NCI-H526 (cell line): ENCODE data around the gene CYP27B1.

Experiments
- DNase-seq, 2 experiments: peaks; one replicate each; lab custom pipeline; 2025; lab: John Stamatoyannopoulos, UW

CYP27B1 gene, protein sequence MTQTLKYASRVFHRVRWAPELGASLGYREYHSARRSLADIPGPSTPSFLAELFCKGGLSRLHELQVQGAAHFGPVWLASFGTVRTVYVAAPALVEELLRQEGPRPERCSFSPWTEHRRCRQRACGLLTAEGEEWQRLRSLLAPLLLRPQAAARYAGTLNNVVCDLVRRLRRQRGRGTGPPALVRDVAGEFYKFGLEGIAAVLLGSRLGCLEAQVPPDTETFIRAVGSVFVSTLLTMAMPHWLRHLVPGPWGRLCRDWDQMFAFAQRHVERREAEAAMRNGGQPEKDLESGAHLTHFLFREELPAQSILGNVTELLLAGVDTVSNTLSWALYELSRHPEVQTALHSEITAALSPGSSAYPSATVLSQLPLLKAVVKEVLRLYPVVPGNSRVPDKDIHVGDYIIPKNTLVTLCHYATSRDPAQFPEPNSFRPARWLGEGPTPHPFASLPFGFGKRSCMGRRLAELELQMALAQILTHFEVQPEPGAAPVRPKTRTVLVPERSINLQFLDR

DNA sequence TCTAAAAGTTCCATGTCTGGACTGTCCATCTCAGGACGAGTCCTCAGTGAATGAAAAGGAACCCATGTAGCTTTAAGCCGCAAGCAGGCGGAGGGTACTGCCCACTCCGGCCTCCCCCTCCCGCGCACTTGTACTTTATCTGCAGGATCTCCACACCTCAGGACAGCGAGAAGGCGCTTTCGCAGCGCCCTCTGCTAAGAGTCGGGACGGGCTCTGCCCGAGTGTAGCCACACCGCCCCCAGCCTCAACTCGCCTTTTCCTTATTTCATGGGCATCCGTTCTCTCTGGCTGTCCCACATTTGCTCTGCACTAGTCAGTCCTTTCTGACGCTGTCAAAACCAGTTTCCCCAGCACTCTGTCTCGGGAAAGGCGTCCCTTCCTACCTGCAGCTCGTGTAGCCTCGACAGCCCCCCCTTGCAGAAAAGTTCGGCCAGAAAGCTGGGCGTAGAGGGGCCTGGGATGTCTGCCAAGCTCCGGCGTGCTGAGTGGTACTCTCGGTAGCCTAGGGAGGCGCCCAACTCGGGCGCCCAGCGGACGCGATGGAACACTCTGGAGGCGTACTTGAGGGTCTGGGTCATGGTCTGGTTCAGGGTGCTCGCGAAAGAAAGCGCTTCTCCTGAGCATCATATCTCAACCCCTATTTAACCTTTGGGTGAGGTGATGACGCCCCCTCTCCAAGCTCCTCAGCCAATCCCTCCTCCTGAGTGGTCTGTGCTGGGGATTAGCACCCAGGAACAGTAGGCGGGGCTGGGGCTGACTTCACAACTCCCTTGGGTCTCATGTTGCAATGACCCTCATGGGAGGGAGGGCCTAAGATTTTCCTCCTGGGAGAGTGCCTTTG lies at the start of gene CYP27B1:
TSS of gene CYP27B1 (minus strand) at position 615 of the 841 bp plus-strand sequence. CDS start at position 578, 37 bp downstream.
- DNase-seq: peak; percentile 18 to 28

DNA sequence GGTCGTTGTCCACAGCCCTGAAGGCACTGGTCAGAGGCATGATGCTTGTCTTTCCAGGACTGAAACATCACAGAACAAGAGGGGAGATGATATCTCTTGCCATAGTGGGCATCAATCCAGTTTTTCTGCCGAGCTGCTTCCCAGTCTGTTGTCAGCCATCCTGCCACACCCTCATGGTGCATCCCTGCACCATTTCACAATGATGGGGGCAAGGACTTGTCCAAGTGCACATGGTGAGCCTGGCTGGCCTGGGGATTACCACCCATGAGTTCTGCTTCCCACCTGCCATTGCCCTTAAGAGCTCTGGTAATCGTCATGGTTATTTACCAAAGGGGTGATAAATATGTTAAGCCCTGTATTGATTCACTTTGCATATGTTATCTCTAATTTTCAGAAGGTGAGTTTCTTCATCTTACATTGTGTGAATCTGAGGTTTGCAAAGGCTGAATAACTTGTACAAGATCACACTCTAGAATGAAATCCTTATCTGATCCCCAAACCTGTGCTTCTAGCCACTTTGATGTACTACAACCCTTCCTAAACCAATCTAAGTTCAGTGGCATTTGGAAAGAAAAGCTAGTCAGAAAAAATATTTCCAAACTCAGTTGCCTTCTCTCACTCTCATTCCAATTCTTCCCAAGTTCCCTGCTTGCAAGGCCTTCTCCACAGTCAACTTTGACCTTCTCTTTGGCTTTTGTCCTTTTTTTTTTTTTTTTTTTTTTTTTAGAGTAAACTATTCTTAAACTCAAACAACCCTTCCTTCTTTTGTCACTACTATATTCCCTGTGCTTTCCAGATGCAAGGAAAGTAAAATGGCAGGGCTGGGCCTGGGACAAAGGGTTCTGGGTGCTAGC lies 49.4 kb upstream of the CYP27B1 start:
- no peak for DNase-seq

GRCh38 chr12:57815177-57816000 lies 48.5 kb upstream of the CYP27B1 start:
- DNase-seq: peak; percentile 13 to 23

DNA sequence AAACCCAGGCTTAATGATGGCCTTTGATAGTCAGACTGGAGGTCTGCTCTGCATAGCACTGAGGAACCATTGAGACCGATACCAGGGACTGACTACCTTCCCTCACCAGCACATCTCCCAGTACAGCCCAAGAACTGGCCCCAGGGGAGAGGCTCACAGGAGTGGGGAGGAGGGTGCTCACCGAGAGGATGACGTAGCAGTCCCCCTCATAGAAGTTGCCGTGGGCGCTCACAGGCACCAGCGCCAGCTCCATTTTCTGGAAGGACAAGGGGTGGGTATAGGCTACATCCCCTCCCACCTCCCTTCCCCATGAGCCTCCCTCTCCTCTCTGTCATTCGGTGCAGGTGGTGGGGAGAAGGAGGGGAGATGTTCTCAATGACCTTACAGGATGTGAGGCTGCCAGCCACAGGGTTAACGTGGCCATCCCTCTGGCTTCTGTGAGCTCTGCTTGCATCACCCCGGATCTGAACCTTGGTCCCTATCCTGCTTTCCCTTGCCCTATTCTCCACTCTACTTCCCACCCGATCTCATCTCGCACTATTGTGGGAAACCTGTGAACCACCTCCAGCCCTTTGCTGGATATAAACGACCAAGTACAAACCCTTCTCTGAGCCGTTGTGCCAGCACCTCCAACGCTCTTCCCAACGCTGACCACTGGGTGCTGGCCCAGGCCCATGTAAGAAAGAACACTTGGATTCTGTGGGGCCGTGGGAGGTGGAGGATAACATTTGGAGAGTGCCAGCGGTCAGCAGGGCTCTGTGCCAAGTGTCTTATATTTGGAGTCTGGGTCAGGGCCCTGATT lies 47.3 kb upstream of the CYP27B1 start:
- no peak for DNase-seq

DNA sequence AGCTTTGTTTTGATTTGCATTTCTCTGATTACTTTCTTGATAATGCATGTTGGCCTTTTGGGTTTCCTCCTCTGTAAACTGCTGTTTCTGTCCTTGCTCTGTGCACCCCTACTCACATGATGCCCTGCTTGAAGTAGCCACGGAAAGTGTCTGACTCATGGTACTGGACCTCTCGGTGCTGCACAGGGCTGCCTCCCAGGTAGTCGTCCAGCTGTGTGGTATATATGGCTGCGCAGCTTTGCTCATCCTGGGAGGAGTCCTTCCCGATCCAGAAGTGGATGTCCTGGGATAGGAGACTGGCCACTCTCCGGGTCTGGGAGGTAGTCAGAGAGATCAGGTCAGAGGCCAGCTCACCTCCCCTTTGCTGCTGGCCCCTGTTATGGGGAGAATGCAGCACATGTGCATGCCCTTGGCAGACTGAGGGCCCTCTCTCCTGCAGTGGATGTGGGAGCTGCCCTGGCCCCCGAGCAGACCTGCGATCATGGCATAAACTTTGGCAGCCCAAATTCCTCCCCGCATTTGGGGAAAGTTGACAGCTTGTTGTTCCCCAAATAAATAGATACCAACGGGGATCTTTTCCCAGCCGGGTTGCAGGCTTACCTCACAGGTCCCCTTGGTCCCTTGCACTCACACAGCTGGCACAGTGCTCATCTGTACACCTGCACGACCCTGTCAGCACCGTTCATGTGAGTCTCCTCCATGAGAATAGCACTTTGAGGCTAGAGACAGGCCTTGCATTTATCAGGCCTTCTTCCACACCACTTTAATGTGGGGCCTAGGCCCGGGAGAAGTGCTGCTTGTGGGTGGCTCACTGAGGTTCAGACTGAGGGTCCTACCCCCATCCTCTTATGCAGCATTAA lies 46.5 kb upstream of the CYP27B1 start:
- peak in 1 of 2 experiments; percentile 19 for DNase-seq

DNA sequence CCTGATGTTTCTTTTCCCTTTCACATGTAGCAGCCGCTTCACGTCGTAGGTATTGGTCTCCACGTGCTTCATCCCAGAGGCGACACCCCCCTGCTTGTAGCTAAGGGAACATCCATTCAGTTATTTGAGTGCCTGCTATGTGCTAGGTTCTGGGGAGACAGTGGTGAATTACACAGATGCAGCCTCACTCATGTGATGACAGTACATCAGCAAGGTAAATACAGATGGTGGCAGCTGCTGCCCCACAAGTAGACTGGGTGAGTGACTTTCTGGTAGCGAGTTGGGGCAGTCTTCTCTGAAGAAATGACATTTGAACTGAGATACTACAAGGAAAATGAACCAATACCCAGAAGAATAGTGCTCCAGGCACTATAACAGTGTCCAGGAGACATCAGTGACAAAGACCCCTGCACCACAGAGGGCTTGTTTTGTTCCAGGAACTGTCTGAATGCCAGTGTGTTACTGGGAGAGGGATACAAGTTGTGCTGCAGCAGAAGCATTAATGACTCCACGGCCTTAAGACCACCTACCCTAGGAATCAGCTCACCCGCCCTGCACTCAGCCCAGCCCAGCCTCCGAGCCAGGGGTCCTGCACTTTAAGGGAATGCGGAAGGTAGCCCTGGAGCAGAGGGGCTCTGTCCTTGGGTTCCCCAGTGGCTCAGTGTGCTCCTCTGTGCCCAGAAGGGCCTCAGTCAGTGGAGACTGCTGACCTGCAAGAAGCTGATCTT lies 44.3 kb upstream of the CYP27B1 start:
- DNase-seq: no peak

DNA sequence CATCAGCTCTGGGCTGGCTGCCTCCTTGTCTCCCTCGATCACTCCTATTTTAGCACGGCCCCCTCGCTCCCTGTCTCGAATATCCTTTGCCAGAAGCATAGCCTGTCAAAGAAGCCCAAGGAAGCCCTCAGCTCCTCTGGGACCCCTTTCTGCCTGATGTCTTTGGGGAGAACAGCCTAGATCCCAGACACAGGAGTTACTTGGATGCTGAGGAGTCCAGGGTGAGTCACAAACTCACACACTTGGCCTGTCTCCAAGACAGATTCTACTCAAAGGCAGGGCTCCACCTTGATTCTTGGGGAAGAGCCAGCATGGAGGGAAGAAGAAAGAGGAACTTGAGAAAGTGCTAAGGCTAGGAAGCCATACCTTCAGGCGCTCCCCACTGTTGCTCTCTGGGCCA lies 43.6 kb upstream of the CYP27B1 start:
- DNase-seq: no peak

DNA sequence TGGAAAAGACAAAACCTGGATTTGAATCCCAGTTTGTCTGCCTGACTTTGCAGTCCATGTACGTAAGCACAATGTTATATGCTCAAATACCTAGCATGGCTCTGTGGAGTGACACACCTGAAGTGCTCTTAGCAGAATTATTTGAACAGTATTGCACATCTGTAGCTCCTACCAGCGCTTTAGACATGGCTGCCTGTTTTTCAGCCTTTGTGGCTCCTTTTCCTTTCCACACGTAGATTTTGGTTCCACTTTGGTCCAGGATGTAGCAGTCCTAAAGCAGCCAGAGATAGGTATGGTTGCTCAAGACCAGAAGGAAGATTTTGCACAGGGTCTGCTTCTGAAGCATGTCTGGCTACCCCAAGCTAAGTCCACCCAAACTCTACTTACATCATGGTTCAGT lies 42.5 kb upstream of the CYP27B1 start:
- DNase-seq: no peak

DNA sequence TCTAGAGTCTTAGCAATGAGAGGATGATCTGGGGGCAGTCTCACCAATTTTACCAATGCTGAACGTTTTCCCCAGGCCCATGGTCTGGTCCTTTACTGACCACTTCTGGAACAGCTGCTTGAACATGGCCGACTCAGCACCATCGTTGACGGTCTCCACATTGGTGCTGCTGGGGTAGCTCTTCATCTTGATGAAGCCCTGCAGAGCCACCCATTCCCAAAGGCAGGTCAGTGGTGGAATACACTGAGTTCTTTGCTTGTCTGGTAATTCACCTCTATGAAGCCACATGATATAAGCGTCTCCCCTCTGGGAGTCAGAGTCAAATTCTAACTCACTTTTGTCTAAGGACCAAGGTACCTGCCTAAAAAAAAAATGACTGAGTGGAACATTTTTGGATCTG lies 41.5 kb upstream of the CYP27B1 start:
- no peak for DNase-seq

DNA sequence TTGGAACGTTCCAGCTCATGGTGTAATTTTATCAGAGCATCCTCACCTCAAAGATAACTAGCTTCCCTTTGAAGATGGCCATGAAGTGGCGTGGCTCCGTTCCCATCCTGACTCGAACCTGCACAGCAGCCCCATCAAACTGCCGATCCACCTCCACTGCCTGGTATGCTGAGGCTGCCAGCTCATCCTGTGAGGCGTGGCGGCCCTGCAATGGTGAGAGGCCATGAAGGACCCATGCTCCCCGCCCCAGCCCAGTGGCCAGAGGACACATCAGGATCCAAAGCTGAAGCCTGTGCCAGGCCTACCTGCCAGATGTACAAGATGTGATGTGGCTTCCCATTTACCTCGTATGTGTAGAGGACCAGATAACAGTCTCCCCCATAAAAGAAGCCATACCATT lies 40.4 kb upstream of the CYP27B1 start:
- DNase-seq: no peak

- DNase-seq: no peak
Measured at GRCh38 chr12:57806677-57807076, 39.8 kb upstream of the CYP27B1 start.

DNA sequence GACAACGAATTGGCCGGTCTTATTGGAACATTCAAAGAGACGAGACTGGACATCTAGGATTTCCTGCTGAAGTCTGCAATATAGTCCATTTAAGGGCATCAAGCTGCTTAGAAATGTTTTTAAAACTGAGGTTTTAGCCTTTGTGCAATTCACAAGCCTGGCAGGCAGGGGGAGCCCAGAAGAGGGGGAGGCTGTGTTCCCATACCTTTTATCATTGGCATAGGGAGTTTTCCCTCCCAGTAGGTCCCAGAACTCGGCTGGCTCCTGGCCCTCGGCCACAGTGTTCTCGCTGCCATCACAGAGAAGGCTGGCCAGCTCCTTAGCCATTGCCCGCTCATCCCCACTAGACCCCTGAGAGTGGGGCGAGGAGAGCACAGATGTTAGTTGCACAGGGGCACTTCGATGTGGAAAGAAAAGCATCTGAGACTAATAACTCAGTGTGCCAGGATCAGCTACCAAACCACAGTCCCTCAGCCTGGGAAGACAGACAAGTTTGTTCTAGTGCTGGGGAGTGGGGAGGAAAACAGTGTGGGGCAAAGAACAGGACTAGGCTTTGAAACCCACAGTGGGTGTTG lies 36.5 kb upstream of the CYP27B1 start:
- DNase-seq: peak; percentile 9 to 43

- DNase-seq: no peak
Measured at GRCh38 chr12:57802607-57803006, 35.7 kb upstream of the CYP27B1 start.

DNA sequence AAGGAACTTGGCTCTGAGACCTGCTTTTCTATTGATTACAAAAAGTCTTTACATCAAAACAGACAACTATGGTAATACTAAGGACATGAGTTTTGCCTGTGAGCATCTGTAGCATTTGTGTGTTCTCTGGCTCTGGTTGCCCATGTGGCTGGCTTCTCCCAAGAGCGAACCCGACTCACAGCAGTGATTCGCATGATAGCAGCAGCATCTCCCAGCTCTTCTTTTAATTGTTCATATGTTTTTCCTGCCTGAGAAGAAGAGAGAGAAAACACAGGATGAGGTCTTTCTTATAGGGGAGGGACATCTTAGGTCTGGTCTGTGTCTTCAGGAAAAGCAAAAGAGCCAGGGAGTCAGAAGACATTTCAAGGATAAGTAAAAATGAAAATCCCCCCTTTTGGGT lies 34.1 kb upstream of the CYP27B1 start:
- DNase-seq: no peak

DNA sequence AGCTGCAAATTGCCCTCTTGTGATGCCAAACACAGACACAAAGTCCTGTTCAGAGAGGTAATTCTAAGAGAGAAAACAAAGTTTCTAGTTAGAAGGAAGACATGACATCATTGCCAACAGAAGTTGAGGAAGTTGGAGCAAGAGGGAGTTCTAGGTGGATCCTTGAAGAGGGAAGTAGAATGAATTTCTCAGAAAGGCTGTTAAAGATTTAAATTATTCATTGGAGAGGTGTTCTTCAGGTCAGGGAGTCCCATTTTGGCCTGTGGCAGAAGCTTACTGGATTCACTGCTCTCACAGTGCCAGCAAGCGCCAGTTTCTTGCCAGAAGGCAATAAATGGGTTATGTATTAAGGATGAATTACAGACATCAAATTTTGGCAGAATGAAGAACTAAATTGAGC lies 31.1 kb upstream of the CYP27B1 start:
- DNase-seq: no peak

GRCh38 chr12:57796996-57797395 lies 30.1 kb upstream of the CYP27B1 start:
- no peak for DNase-seq

- DNase-seq: no peak
Measured at GRCh38 chr12:57795354-57795753, 28.5 kb upstream of the CYP27B1 start.

DNA sequence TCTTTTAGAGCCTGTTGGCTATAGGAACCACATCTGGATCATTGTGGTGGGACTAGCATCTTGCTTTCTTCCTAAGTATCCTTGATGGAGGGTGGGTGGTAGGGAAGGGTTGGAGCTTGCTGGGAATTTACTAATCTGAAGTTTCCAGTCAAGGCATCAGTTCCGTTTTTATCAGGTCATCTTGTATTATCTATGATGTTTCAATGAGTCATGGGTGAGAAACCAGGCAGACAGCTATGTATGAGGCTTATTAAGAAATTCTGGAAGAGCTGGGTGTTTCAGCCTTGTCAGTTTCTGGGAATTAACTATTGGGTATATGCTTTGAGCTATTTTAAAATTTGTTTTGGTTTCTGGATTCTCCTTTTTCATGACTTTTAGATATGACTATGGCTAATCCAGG lies 27.0 kb upstream of the CYP27B1 start:
- DNase-seq: no peak
